K562 (cell line): ENCODE results near the gene ETV4. TPM values are rescaled to one million over a fixed set of nuclear protein-coding genes. Genes with fewer than 3 reads are reported as not detected.
A peak's percentile ranks its signal among the peaks of the same experiment; 100 is the strongest.

Source experiments
- ATAC-seq: fragments of 200-7000 bp; cut with Tn5 transposase; 3 replicates; pipeline ENCODE4 v1.9.1; 2020; ENCODE audit warnings: moderate library complexity
- BruUV-seq: library from RNA; stranded (reverse); fragments of 400-500 nt; replicated peaks from 2 replicates; lab custom pipeline; 2021; lab: Mats Ljungman, UMichigan
- CTCF ChIA-PET: fragments of 300-600 bp; formaldehyde crosslinking; extraction: SDS; loops from one replicate; lab custom pipeline; 2021; ENCODE audit warnings: low intra/inter-chr PET ratio; lab: Yijun Ruan, JAX
- POLR2A ChIA-PET: fragments of 300-600, 350-650 bp; sonication (Branson Sonifier 250); formaldehyde crosslinking; extraction: SDS; loops from one replicate; lab custom pipeline; 2021; ENCODE audit warnings: antibody characterized with exemption, inconsistent platforms; lab: Yijun Ruan, JAX
- DNase-seq, 4 experiments: peaks; one replicate each; pipeline versions ENCODE4 v3.0.0 to v3.0.0-alpha.2; 2011 to 2018; ENCODE audit warnings: low spot score in 3 of 4, mixed read lengths in 3 of 4; ENCODE audit errors: extremely low read depth in 1 of 4
- FAIRE-seq: peaks from 2 replicates; lab custom pipeline; 2011; peaks lifted over from hg19 to GRCh38; lab: Jason Lieb, UNC
- H2AFZ ChIP-seq: 2 replicates; pipeline ENCODE4 v1.6.0; 2011; ENCODE audit warnings: low read depth, low read length, control low read depth, inconsistent platforms
- H3K27ac ChIP-seq: fragments of 200-600 bp; 3 replicates; pipeline ENCODE4 v1.8.0; 2011; ENCODE audit warnings: low read depth, mild to moderate bottlenecking, control low read depth, inconsistent platforms, low read length, moderate library complexity, mixed read lengths; ENCODE audit errors: extremely low read depth
- H3K27me3 ChIP-seq, 2 experiments: fragments of 300-600 bp in 1 of 2; 2 replicates in 1 of 2; 3 replicates in 1 of 2; pipeline versions ENCODE4 v1.6.0 to v1.8.0; 2011; ENCODE audit warnings: inconsistent platforms in 2 of 2, low read length in 2 of 2, mild to moderate bottlenecking in 1 of 2, mixed read lengths in 1 of 2, moderate library complexity in 1 of 2; ENCODE audit not compliant: control insufficient read depth in 2 of 2, insufficient read depth in 2 of 2
- H3K36me3 ChIP-seq: fragments of 300-600 bp; 3 replicates; pipeline ENCODE4 v1.8.0; 2011; ENCODE audit warnings: mild to moderate bottlenecking, low read length, inconsistent platforms; ENCODE audit not compliant: control insufficient read depth, insufficient read depth
- H3K4me1 ChIP-seq, 2 experiments: fragments of 200-600 bp in 1 of 2; replicated peaks in 1 of 2; 2 replicates in 1 of 2; 3 replicates in 1 of 2; pipeline versions ENCODE4 v1.5.1 to v1.8.0; 2011; ENCODE audit warnings: inconsistent platforms in 2 of 2, low read length in 2 of 2, mild to moderate bottlenecking in 1 of 2, mixed read lengths in 1 of 2, moderate library complexity in 1 of 2; ENCODE audit not compliant: control insufficient read depth in 2 of 2, insufficient read depth in 2 of 2
- H3K4me2 ChIP-seq: 2 replicates; pipeline ENCODE4 v1.6.1; 2011; ENCODE audit warnings: low read length, control low read depth, inconsistent platforms, mixed read lengths; ENCODE audit not compliant: insufficient read depth
- H3K4me3 ChIP-seq: fragments of 200-600 bp; sonication (generic), shearing (Covaris generic); 2 replicates; pipeline ENCODE4 v1.5.1; 2016; ENCODE audit warnings: control low read depth, inconsistent platforms
- H3K79me2 ChIP-seq: fragments of 200-600 bp; 3 replicates; pipeline ENCODE4 v1.8.0; 2011; ENCODE audit warnings: low read length, inconsistent platforms; ENCODE audit not compliant: control insufficient read depth, insufficient read depth
- H3K9ac ChIP-seq, 2 experiments: 2 replicates each; pipeline versions ENCODE4 v1.6.0 to v1.6.1; 2011; ENCODE audit warnings: low read depth in 2 of 2, low read length in 2 of 2, control low read depth in 1 of 2, inconsistent platforms in 1 of 2, mild to moderate bottlenecking in 1 of 2, mixed read lengths in 1 of 2; ENCODE audit not compliant: insufficient read depth in 1 of 2
- H3K9me1 ChIP-seq: one replicate; pipeline ENCODE4 v1.6.0; 2011; ENCODE audit warnings: inconsistent platforms, mild to moderate bottlenecking, low read length, moderate library complexity; ENCODE audit not compliant: control insufficient read depth, insufficient read depth
- H3K9me3 ChIP-seq: replicated peaks from 2 replicates; pipeline ENCODE4 v1.5.1; 2011; ENCODE audit warnings: low read depth, low read length, inconsistent platforms; ENCODE audit not compliant: control insufficient read depth, insufficient read depth
- H4K20me1 ChIP-seq: replicated peaks from 2 replicates; pipeline ENCODE4 v1.6.1; 2011; ENCODE audit warnings: low read length, inconsistent platforms, mixed read lengths; ENCODE audit not compliant: control insufficient read depth, insufficient read depth
- SPI1 ChIP-seq: IDR thresholded peaks from 2 replicates; pipeline ENCODE4 v1.6.1; 2011; ENCODE audit warnings: low read depth, low read length, control low read depth, borderline replicate concordance
- SREBF1 ChIP-seq: fragments of 150-350 bp; IDR thresholded peaks from 2 replicates; pipeline ENCODE4 v1.6.1; 2014; ENCODE audit warnings: antibody characterized with exemption, low read depth, low read length, borderline replicate concordance
- ZBED1 ChIP-seq: IDR thresholded peaks from 2 replicates; pipeline ENCODE4 v1.6.1; 2014
- ZBTB34 ChIP-seq: fragments of 250-450 bp; sonication (Bioruptor Pico); IDR thresholded peaks from 2 replicates; pipeline ENCODE4 v1.8.0; 2021; ENCODE audit warnings: mild to moderate bottlenecking, moderate library complexity
- ZNF12 ChIP-seq: sonication (generic); formaldehyde crosslinking; IDR thresholded peaks from 2 replicates; pipeline ENCODE4 v1.4.0; 2020; ENCODE audit warnings: mild to moderate bottlenecking, missing genetic modification reagents
- WGBS: fragments of 100-300 bp; shearing (Covaris generic); methylation state at CpG from one replicate; pipeline ENCODE4 v1.1.6; 2016; ENCODE audit warnings: low coverage, mixed read lengths; ENCODE audit not compliant: insufficient coverage; ENCODE audit errors: missing lambda C conversion rate; 5-methylcytosine and 5-hydroxymethylcytosine counted together
- in situ Hi-C: fragments of 300-500 bp; cut with MboI; formaldehyde crosslinking; loops from 4 replicates; pipeline ENCODE4 v1.15.0; 2018; ENCODE audit warnings: inconsistent platforms, mixed read lengths
- intact Hi-C: fragments of 100-400 bp; cut with micrococcal nuclease; formaldehyde crosslinking; loops from 2 replicates; pipeline ENCODE4 v1.14.2; 2022
- polyA plus RNA-seq, 8 experiments: library from polyadenylated mRNA; depleted of rRNA in 4 of 8; stranded (reverse) in 5 of 8; unstranded in 3 of 8; fragments of >200 nt; fragmentation: Nextera tagmentation in 2 of 8; fragmentation: Illumina TruSeq in 1 of 8; extraction: Ambion mirVana in 2 of 8; extraction: Trizol in 1 of 8; gene quantifications; 2 replicates each; pipeline versions ENCODE4 v1.2.1 to v1.2.3, GENCODE V29; 2011 to 2014; ENCODE audit warnings: inconsistent platforms in 1 of 8, missing spikeins in 1 of 8
- total RNA-seq, 7 experiments: library from RNA; depleted of rRNA in 6 of 7; stranded (reverse); fragments of >200 nt in 6 of 7; fragmentation: Illumina TruSeq in 2 of 7; extraction: Trizol in 2 of 7; gene quantifications; 2 replicates each; pipeline versions ENCODE4 v1.2.1 to v1.2.3, GENCODE V29; 2011 to 2021; ENCODE audit warnings: low replicate concordance in 1 of 7

ETV4 gene
- total and polyA plus RNA-seq, 9 of the 15 experiments (the other 6 are each of a cell fraction or from before 2014, with no cell fraction given), result 5.5 to 66.3 (median 28.2) TPM

- in situ Hi-C loops (loop anchor here (5.0 to 25.0 kb wide), 2 partner anchors 95 to 195 kb away; no protein-coding TSS in a partner anchor), intact Hi-C loops (loop anchor here (1.0 kb wide), 2 partner anchors 88 to 93 kb away; no protein-coding TSS in a partner anchor)
- Histone ChIP-seq H3K4me1 (peaks cover 3 to 4% of the 10 kb centered on the region in 2 experiments; a peak in 3 of 5 replicates), H2AFZ (peak overlapping the region; percentile 100), H3K79me2 (peaks cover 34% of the 10 kb centered on the region), H3K9ac (no peak overlapping the region), H3K36me3 (no peaks in the 10 kb centered on the region), H3K27me3 (no peaks in the 10 kb centered on the region; a peak in 1 of 5 replicates), H3K27ac (no peak overlapping the region), H3K4me2 (no peak overlapping the region), H3K4me3 (no peak overlapping the region), H3K9me3 (no peaks in the 10 kb centered on the region), H4K20me1 (no peaks in the 10 kb centered on the region), H3K9me1 (no peaks in the 10 kb centered on the region)
- DNase-seq, result no peak
- no peak for FAIRE-seq
- ChIA-PET POLR2A (interaction anchor here (0.5 to 4.6 kb wide), 7 partner anchors 14 to 148 kb away, joined by 3 to 45 read pairs (median 3); no protein-coding TSS in a partner anchor), CTCF (interaction anchor here (1.0 to 4.7 kb wide), 4 partner anchors 88 to 484 kb away, joined by 3 to 181 read pairs (median 6); partner anchors contain the start of gene RPL27)
- TF ChIP-seq SPI1, result peak; percentile 30; the same call in 1 of the 2 replicates
- no peak for TF ChIP-seq SREBF1
- no peak for TF ChIP-seq ZBED1
- TF ChIP-seq ZBTB34 (CRISPR knock-in tag), result no peak
- TF ChIP-seq ZNF12 (CRISPR knock-in tag), result no peak
- ATAC-seq, result no peak
- WGBS, result 73% methylated on average over 11 of the region's 11 CpGs
- BruUV-seq, result no TSS peak
Observed at GRCh38 chr17:43482103-43483012, 63.8 kb downstream of the ETV4 start.
